Left lung (tissue), 10 donors: ENCODE data around the gene MAGI1. TPM values are rescaled to one million over a fixed set of nuclear protein-coding genes. Genes with fewer than 3 reads are reported as not detected.
A peak's percentile ranks its signal among the peaks of the same experiment; 100 is the strongest.
"Not testable (repeated sequence)": the region's sequence is repeated elsewhere in the genome, so short reads cannot be mapped to it uniquely, and the experiment has no call there.

Experiments
- ATAC-seq: fragments of 200-7000 bp; cut with Tn5 transposase; one replicate; pipeline ENCODE4 v1.9.1; 2020; ENCODE audit warnings: moderate library complexity
- DNase-seq, 4 donors: peaks; one replicate each; pipeline ENCODE4 v3.0.0-alpha.2; 2013 to 2020
- H3K27ac ChIP-seq, 2 donors: fragments of 200-600 bp; sonication (generic) in 1 of 2; one replicate each; pipeline versions ENCODE4 v1.5.0 to v1.8.0; 2020 to 2021
- H3K27me3 ChIP-seq, 2 donors: fragments of 200-600 bp; sonication (generic) in 1 of 2; one replicate each; pipeline versions ENCODE4 v1.5.0 to v1.8.0; 2020 to 2021
- H3K36me3 ChIP-seq, 2 donors: fragments of 200-600 bp; sonication (generic) in 1 of 2; one replicate each; pipeline versions ENCODE4 v1.5.0 to v1.8.0; 2020 to 2021
- H3K4me1 ChIP-seq, 2 donors: fragments of 200-600 bp; one replicate each; pipeline ENCODE4 v1.8.0; 2021
- H3K4me3 ChIP-seq, 2 donors: fragments of 200-600 bp; sonication (generic) in 1 of 2; one replicate each; pipeline versions ENCODE4 v1.5.0 to v1.8.0; 2020 to 2021; ENCODE audit warnings: mild to moderate bottlenecking in 1 of 2
- H3K9me3 ChIP-seq, 2 donors: fragments of 200-600 bp; sonication (generic) in 1 of 2; one replicate each; pipeline versions ENCODE4 v1.5.0 to v1.8.0; 2020 to 2021
- intact Hi-C, 2 donors: fragments of 100-400 bp; cut with DNase I; formaldehyde crosslinking; loops; one replicate each; pipeline versions ENCODE4 v1.11.2 to v1.14.2; 2022
- polyA plus RNA-seq, 6 donors: library from polyadenylated mRNA; unstranded; fragments of 120-200 nt; gene quantifications; one replicate each; pipeline ENCODE4 v1.2.1, GENCODE V29; 2013; ENCODE audit not compliant: insufficient read length in 6 of 6
- total RNA-seq, 2 donors: library from RNA; stranded (reverse); fragmentation: NEBNext Ultra II Directional; extraction: Animal tissue kit (Norgen Biotek cat#: 25700); gene quantifications; one replicate each; pipeline ENCODE4 v1.2.1, GENCODE V29; 2021
- TF ChIP-seq, protein P1 (sequence below), 2 donors: fragments of 200-600 bp; sonication (generic) in 1 of 2; IDR thresholded peaks; one replicate each; pipeline versions ENCODE4 v1.5.0 to v1.8.0; 2021; ENCODE audit warnings: antibody characterized with exemption in 2 of 2
- donor health status: DM: no; HTN: yes; CAD: no.
- donor health status: DM: no; HTN: no; CAD: no.

MAGI1 gene
- total and polyA plus RNA-seq, 8 donors: 25.4 to 32.0 (median 28.7) TPM

DNA sequence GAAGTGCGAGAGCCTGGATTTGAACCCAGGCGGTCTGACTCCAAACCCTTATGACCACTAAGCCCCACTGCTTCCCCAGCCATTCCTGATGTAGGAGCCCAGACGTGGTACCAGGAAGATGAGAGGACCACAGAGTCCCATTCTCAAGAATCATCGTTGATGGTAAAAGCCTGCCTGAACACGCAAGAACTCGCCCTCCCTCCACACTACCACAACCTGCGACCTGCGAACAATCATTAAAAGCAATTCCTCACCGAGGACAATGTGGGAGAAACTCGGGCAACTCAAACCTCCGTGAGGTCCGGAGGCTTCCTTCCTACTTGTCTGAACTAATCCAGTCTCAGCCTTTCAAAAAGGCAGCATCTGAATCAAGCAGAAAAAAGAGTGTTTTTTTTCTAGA, 10.3 kb downstream of the MAGI1 start:
- no peak for ATAC-seq
- DNase-seq: no peak
- no peak overlapping the region for H3K4me3 ChIP-seq
- TF ChIP-seq, protein P1, sequence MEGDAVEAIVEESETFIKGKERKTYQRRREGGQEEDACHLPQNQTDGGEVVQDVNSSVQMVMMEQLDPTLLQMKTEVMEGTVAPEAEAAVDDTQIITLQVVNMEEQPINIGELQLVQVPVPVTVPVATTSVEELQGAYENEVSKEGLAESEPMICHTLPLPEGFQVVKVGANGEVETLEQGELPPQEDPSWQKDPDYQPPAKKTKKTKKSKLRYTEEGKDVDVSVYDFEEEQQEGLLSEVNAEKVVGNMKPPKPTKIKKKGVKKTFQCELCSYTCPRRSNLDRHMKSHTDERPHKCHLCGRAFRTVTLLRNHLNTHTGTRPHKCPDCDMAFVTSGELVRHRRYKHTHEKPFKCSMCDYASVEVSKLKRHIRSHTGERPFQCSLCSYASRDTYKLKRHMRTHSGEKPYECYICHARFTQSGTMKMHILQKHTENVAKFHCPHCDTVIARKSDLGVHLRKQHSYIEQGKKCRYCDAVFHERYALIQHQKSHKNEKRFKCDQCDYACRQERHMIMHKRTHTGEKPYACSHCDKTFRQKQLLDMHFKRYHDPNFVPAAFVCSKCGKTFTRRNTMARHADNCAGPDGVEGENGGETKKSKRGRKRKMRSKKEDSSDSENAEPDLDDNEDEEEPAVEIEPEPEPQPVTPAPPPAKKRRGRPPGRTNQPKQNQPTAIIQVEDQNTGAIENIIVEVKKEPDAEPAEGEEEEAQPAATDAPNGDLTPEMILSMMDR (IDR thresholded peaks at IDR 0.05): no peak
- peaks cover 0 to 5% of the 10 kb centered on the region in 2 donors for H3K4me1 ChIP-seq
- no peaks in the 10 kb centered on the region for H3K9me3 ChIP-seq
- no peaks in the 10 kb centered on the region for H3K36me3 ChIP-seq
- no peaks in the 10 kb centered on the region for H3K27me3 ChIP-seq
- intact Hi-C loops: no loop called here
- H3K27ac ChIP-seq: no peak overlapping the region

DNA sequence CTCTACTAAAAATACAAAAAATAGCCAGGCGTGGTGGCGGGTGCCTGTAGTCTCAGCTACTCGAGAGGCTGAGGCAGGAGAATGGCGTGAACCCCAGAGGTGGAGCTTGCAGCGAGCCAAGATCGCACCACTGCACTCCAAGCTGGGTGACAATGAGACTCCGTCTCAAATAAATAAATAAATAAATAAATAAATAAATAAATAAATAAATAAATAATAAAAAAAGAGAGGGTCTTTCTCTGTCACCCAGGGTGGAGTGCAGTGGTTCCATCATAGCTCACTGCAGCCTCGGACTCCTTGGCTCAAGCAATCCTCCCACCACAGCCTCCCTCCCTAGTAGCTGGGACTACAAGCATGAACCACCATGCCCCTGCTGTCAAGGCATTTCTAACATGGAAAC, 11.6 kb downstream of the MAGI1 start:
- H3K9me3 ChIP-seq, DNase-seq, intact Hi-C loops: not testable (repeated sequence)

GRCh38 chr3:66023738-66024385, 14.9 kb downstream of the MAGI1 start:
- intact Hi-C loops: no loop called here
- DNase-seq (no peak), ATAC-seq (no peak)
- H3K4me3 ChIP-seq: no peak overlapping the region
- no peak overlapping the region for H3K27ac ChIP-seq
- H3K36me3 ChIP-seq: no peaks in the 10 kb centered on the region
- H3K27me3 ChIP-seq: no peaks in the 10 kb centered on the region
- TF ChIP-seq, protein P1 (IDR thresholded peaks at IDR 0.05): no peak
- H3K4me1 ChIP-seq: peaks cover 0 to 6% of the 10 kb centered on the region in 2 donors
- H3K9me3 ChIP-seq: no peaks in the 10 kb centered on the region

More for the DNA sequence above, 11.6 kb downstream of the MAGI1 start:
- not testable (repeated sequence) for H3K27ac ChIP-seq, ATAC-seq, H3K4me3 ChIP-seq, H3K27me3 ChIP-seq, H3K4me1 ChIP-seq, H3K36me3 ChIP-seq

GRCh38 chr3:66023229-66023628, 15.5 kb downstream of the MAGI1 start:
- H3K4me1 ChIP-seq: peaks cover 0 to 6% of the 10 kb centered on the region in 2 donors
- H3K9me3 ChIP-seq: no peaks in the 10 kb centered on the region
- H3K27me3 ChIP-seq: no peaks in the 10 kb centered on the region
- H3K36me3 ChIP-seq: no peaks in the 10 kb centered on the region
- TF ChIP-seq, protein P1 (IDR thresholded peaks at IDR 0.05): no peak
- no peak overlapping the region for H3K27ac ChIP-seq
- intact Hi-C loops: no loop called here
- no peak for DNase-seq
- no peak for ATAC-seq
- no peak overlapping the region for H3K4me3 ChIP-seq

DNA sequence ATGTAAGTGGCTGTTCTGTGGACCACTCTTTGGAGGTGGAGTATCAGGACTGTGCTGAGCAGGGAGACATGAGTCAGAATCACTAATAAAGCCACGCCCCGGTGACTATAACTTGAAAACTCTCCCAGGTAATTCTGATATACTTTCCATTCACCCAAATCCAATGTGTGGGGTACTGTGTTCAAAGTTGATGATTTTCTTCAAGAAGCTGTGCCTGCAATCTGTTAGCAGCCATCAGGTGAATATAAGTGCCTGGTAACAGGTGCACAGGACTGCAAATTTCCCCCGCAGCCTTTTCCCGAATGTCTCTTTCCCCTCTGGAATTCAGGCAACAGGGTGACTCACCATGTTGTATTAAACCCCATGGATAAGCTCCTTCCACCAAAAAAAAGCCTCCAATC, 17.0 kb downstream of the MAGI1 start:
- Histone ChIP-seq H3K27me3 (no peaks in the 10 kb centered on the region), H3K4me1 (peaks cover 0 to 6% of the 10 kb centered on the region in 2 donors), H3K27ac (no peak overlapping the region), H3K36me3 (no peaks in the 10 kb centered on the region), H3K4me3 (no peak overlapping the region), H3K9me3 (no peaks in the 10 kb centered on the region)
- intact Hi-C loops: no loop called here
- TF ChIP-seq, protein P1 (IDR thresholded peaks at IDR 0.05): no peak
- DNase-seq (no peak), ATAC-seq (peak; percentile 79)

- no peak for ATAC-seq
These were observed 18.8 kb downstream of the MAGI1 start for GRCh38 chr3:66019896-66020295.

More at GRCh38 chr3:66019896-66020295, 18.8 kb downstream of the MAGI1 start:
- Histone ChIP-seq H3K4me1 (peaks cover 0 to 6% of the 10 kb centered on the region in 2 donors), H3K4me3 (no peak overlapping the region), H3K9me3 (no peaks in the 10 kb centered on the region), H3K27ac (no peak overlapping the region), H3K36me3 (no peaks in the 10 kb centered on the region), H3K27me3 (no peaks in the 10 kb centered on the region)
- intact Hi-C loops: no loop called here
- DNase-seq: no peak
- TF ChIP-seq, protein P1 (IDR thresholded peaks at IDR 0.05): no peak
